Activated CD4-positive, CD25-positive, alpha-beta regulatory T cell treated with anti-CD3 and anti-CD28 coated beads, Interleukin-2, amount 50 U/mL, for 16 hours (primary cell): ENCODE results near the gene SLC30A7.
"Not testable (repeated sequence)": the region's sequence is repeated elsewhere in the genome, so short reads cannot be mapped to it uniquely, and the experiment has no call there.

Experiments used
- DNase-seq: peaks from one replicate; pipeline ENCODE4 v3.0.0-alpha.2; 2020; ENCODE audit warnings: low read depth, low spot score

The SLC30A7 gene

DNA sequence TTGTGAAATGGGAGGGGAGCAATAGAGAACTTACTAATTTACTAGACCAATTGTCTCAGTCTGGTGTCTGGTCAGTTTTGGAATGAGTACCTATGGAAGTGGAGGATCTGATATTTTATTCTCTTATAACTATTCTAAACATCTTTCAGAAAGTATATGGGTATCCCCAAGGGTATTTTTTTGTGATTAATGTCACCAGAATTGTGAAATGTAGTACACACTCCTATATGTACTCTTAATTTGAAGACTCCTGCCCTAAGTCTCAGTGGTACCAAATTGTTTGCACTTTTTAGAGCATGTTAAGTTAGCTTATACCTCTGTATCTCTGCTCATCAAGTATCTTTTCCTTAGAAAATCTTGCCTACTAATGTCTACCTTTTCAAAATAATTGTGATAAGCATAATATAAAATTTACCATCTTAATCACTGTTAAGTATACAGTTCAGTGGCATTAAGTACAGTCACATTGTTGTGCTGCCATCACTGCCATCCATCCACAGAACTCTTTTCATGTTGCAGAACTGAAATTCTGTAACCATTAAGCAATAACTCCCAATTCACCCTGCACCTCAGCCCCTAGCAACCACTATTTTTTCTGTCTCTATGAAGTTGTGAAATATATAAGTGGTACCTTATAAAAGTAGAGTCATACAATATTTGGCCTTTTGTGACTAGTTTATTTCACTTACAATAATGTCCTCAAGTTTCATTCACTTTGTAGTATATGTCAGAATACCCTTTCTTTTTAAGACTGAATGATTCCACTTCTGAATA is 40.5 kb downstream of the SLC30A7 start:
- DNase-seq, result no peak

DNA sequence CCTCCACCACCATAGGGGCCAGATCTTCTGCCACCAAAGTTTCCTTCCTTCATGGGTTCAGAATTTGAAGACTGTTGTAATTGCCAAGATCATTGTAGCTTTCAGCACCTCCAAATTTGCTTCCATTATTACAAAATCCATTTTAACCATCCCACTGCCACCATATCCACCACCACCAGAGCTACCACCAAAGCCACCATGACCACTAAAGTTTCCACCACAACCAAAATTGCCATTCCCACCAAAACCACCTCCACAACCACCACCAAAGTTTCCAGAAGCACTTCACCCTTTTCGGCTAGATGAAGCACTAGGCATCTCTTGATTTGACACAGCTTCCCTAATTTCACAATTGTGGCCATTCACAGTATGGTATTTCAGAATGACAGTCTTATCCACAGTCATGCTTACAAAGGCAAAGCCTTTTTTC is 45.2 kb downstream of the SLC30A7 start:
- no peak for DNase-seq

DNA sequence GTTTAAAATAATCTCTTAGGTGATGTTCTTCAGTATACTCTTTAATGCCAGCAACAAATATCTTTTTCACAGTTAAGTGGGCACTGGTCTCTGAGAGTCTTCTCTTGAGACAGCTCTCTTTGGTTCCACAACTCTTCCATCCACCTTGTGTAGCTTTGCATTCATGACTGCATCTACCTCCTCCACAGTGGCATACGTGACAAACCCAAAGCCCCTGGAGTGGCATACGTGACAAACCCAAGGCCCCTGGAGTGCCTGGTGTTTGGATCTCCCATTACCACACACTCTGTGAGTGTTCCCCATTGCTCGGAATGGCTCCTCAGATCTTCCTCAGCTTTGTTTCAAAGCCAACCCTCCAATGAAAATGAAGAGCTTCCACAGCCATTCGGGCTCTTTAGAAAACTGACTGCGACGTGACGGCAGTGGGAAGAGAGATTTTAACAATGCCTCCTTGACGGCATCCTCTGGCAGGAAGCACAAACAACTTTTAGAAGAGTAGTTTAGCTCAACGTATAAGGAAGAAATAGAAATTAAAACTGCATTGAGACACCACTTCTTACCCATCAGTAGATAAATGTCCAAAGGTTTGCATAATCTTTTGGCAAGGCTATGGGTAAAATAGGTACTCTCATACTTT is 45.8 kb downstream of the SLC30A7 start:
- DNase-seq, result no peak

DNA sequence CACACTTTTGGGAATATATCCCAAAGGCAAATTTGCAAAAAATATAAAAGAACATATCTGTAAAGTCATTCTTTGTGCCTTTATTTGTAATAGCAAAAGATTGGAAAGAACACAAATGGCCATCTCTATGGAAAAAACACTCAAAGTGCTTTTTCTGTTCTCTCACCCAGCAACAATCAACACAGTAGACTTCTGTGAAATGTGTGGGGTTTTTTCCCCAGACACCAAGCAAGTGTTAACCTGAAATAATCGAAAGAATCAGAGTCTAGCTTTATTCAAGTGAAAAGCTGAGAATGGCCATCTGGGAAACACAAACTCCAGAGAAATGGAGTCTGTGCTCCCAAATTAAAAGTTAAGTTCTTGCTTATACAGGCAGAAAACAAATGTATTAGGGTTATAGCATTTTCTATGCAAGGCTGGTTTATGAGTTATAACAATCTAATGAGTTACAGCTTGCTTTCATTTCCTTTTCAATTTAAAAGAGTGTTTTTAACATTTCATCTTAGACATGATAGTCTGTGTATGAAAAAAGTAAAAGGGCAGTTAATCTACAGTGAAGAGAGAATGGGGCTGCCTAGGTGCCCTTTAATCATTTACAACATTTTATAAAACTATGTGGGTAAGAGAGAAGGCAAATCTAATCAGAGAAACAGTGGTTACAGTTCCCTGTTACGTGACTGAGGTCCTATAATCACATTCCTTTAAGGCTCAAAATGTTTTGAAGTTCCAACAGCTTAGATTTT is 46.6 kb downstream of the SLC30A7 start:
- no peak for DNase-seq

DNA sequence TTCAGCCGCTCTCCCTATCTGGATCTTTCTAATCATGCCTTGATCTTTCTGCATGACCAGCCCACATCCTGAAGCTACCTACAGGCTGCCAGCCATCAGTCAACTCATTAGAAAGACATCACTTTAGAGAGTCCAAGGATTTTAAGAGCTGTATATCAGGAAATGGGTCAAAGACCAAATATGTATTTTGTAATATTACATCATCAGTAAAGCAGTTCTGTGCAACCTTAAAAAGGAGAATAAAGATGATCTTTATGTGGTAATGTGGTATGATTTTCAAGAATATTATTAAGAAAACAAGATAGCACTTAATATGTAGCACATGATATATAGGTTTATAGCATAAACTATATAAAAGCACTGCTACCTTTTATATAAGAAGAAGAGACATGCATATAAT is 47.6 kb downstream of the SLC30A7 start:
- no peak for DNase-seq

DNA sequence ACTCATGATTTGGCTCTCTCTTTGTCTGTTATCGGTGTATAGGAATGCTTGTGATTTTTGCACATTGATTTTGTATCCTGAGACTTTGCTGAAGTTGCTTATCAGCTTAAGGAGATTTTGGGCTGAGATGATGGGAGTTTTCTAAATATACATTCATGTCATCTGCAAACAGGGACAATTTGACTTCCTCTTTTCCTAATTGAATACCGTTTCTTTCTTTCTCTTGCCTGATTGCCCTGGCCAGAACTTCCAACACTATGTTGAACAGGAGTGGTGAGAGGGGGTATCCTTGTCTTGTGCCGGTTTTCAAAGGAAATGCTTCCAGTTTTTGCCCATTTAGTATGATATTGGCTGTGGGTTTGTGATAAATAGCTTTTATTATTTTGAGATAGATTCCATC is 50.2 kb downstream of the SLC30A7 start:
- not testable (repeated sequence) for DNase-seq

DNA sequence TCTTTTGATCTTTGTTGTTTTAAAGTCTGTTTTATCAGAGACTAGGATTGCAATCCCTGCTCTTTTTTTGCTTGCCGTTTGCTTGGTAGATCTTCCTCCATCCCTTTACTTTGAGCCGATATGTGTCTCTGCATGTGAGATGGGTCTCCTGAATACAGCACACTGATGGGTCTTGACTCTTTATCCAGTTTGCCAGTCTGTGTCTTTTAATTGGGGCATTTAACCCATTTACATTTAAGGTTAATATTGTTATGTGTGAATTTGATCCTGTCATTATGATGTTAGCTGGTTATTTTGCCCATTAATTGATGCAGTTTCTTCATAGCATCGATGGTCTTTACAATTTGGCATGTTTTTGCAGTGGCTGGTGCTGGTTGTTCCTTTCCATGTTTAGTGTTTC is 51.9 kb downstream of the SLC30A7 start:
- not testable (repeated sequence) for DNase-seq

DNA sequence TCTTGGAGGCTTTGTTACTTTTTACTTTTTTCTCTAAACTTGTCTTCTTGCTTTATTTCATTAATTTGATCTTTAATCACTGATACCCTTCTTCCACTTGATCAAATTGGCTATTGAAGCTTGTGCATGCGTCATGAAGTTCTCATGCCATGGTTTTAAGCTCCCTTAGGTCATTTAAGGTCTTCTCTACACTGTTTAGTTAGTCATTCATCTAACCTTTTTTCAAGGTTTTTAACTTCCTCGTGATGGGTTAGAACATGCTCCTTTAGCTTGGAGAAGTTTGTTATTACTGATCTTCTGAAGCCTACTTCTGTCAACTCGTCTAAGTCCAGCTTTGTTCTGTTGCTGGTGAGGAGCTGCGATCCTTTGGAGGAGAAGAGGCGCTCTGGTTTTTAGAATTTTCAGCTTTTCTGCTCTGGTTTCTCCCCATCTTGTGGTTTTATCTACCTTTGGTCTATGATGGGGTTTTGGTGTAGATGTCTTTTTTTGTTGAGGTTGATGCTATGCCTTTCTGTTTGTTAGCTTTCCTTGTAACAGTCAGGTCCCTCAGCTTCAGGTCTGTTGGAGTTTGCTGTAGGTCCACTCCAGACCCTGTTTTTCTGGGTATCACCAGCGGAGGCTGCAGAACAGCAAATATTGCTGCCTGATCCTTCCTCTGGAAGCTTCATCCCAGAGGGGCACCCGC is 53.0 kb downstream of the SLC30A7 start:
- not testable (repeated sequence) for DNase-seq

DNA sequence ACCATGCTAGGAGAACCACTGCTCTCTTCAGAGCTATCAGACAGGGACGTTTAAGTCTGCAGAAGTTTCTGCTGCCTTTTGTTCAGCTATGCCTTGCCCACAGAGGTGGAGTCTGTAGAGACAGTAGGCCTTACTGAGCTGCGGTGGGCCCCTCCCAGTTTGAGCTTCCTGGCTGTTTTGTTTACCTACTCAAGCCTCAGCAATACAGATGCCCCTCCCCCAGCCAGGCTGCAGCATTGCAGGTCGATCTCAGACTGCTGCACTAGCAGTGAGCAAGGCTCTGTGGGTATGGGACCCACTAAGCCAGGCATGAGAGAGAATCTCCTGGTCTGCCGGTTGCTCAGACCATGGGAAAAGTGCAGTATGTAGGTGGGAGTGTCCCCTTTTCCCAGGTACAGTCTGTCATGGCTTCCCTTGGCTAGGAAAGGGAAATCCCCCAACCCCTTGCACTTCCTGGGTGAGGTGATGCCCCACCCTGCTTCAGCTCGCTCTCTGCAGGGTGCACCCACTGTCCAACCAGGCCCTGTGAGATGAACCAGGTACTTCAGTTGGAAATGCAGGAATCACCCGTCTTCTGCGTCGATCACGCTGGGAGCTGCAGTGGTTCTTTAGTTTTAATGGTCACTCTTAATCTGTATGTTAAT is 53.7 kb downstream of the SLC30A7 start:
- DNase-seq, result peak; percentile 47

DNA sequence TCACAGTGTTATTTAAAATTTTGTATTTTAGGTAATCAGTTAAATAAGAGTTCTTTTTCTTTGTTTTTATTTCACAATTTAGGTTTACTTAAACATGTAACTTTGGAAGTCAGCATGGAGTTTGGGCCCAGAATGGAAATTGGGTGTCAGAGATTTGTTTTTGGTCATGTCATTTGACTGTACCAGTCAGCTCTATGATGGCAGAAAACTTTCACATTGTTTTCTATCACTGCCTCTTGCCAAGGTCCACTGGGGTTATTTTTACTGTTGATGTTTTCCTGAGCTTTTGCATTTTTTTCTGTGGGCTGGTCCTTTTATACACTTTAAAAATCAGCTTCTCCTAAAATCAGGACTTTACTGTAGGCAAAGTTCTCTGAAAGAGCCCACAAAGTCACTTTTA is 54.4 kb downstream of the SLC30A7 start:
- no peak for DNase-seq

DNA sequence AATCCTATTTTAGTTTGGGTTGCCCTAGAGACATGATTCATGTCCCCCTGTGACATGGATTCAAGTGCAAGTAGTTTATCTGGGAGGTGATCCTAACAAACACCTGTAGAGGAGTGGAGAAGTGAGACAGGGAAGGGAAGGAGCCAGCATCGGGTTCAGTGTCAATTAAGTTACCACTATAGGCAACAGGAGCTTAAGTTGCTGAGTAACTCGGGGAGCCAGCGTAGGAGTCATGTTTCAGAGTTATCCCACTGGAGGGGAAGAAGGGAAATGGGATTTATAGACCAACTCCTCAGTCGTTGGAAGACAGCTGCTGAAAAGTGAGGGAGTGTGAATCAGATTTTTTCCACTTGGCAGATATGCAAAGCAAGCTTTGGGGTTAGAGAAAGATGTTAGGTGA is 54.9 kb downstream of the SLC30A7 start:
- no peak for DNase-seq

DNA sequence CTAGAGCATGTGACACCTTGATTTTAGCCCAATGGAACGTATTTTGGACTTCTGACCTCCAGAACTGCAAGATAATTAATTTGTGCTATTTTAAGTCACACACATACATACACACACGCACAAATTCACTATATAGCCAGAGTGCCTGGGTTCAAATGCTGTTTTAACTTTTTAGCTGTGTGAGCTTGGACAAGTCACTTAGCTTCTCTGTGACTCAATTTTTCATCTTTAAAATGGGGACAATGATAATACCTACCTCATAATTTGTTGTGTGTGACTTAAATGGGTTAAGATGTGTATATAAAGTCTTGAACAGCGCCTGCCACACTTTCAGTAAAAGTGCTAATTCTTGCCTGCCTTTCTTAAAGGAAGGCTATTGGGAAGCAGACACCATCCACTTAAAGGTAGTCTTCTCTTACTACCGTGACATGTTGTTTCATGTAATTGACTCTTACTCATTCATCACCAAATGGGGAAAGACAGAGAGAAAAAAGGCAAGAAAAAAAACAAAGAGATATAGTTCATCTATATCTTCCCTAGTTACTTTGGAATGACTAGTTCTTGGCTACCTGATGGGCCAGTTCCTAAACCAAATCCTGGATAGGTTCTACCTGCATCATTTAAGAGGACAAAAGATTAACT is 56.3 kb downstream of the SLC30A7 start:
- no peak for DNase-seq

DNA sequence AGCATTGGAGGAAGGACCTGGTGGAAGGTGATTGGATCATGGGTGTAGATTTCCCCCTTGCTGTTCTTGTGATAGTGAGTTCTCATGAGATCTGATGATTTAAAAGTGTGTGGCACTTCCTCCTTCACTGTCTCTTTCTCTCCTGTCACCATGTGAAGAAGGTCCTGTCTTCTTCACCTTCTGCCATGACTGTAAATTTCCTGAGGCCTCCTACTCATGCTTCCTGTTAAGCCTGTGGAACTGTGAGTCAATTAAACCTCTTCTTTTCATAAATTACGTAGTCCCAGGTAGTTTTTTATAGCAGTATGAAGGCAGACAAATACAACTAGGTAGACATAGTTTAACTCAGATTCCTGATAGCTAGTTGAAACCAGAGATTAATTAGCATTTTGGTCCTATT is 57.1 kb downstream of the SLC30A7 start:
- not testable (repeated sequence) for DNase-seq

DNA sequence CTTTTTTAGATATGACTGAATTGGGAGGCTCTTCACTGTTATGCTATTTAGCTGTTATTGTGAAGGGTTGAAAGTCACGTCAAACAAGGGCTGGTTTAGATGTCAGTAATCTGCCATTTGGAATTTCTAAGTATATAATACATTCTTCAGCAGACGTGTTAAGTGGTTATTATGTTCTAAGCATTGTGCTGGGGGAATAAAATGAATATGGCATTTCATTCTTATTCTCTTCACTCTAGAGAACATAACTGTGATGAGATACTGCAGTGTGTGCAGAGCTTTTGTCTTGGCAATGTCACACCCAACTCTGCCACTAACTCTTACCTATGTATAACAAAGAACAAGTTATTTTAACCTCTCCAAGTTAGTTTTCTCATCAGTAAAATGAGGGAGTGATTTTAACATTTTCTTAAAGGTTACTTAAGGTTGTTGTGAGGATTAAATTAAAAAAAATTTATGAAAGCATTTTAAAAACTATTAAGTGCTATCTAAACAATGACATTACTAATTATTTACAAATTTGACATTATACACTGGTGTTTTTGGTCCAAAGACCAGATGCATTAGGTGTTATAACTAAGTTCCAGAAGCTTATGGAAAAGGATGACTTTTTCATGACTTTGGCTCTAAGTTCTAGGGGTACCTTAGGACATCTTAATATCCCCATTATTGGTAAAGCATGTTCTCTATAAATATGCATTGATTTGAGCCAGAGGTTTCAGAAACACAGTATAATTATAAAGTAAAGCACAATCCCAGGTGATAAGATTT is 58.3 kb downstream of the SLC30A7 start:
- no peak for DNase-seq

DNA sequence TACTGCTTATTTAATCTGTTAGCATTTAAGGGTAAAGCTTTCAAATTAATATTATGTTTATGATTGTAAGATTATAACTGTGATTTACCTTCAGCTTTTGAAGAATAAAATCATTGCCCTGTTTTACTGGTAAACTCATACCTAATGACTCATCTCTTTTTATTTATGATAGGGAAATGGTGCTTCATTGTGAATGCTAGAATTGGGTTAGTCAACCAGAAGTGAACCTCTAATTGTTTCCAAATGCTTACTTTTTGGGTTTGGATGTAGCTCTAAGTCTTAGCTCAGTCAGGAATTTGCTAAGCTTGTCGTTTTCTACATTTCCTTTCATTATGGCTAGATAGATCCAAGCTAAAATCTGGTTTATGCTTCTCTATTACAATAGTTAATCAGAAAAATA is 59.4 kb downstream of the SLC30A7 start:
- DNase-seq, result no peak

DNA sequence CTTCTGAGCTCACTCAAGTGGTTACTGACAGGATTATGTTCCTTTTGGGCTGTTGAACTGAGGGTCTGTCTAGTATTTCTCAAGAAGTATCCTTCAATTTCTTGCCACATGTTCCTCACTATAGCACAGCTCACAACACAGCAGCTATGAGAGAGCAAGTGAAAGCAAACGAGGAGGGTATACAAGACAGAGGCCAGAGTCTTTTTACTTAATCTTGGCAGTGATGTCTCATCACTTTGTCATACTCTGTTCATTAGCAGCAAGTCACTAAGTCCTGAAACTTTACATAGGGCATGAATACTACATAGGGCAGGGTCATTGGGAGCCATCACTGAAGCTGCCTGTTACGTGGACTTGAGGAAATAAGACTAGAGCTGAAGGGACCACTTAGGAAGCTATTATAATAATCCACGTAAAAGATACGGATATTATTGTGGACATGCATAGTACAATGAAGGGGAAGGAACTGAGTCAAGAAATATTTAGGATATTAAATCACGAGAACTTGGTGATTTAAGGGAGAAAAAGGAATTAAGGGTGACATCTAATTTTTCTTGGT is 63.7 kb downstream of the SLC30A7 start:
- no peak for DNase-seq

DNA sequence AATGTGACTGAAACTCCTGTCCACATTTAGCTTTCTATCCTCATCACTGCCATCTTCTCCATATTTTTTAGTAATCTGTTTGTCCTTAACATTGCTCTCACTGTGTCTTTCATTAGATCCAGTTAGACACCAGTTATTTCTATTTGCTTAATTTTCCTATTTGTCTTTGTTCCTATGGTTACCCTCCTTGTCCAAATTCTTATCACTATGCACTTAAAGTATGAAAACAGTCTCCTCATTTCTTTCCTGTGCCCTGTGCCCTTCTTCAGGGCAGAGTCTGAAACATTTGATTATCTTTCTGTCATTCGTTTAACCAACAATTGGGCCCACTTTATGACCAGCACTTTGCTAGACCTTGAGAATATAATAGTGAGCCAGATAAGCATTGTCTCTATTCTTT is 64.2 kb downstream of the SLC30A7 start:
- DNase-seq, result no peak

DNA sequence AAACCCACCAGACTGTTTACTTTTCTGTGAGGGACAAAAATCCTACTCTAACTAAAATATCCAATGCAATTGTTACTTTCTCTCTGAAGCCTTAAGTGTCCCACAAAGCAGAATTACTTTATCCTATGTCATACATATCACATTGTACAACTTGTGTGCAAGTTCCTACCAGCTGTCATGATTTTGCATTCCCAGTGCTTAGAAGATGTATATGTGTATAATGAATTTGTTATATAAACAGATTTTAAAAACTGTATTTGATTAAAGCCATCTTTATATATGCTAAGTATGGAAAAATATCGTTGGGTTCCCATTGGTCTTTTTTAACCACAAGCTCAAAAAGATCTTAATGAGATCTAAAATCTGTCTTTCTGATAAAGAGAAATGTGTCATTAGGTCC is 72.7 kb downstream of the SLC30A7 start:
- no peak for DNase-seq

DNA sequence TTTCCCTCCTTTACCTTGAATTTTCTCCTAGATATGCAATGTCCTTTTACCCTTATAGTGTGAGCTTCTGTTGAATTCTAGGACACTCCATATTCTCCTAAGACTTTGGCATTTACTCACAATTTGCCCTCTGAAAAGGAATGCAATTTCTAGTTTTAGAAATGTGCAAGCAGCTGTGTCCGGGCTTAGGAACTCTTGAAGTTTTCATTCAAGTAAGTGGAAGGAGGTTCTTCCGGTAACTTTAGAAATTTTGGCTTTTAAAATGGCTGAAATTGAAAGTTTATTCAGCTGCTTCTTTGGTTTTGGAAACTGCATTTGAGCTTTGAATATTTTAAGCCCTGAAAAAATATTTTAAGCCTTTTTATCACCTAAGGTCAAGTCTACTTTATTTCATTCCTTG is 73.4 kb downstream of the SLC30A7 start:
- no peak for DNase-seq

DNA sequence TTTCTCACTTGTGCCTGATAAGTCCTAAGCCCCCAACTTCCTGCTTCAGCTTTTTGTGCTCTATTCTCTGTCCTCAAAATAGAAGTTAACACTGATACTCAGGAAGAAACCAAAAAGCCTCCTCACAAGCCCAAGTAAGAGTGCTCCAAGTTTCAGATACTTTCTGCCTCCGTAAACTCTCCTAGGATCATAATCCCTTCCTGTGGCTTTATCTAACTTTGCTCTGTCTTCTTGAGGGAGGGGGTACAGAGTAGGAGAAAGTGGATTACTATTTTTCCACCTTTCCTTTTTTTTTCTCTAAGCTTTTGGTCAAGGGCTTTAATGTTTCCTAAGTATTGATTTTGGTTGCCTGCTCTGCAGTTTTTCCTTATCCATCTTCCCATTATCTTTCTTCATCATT is 75.1 kb downstream of the SLC30A7 start:
- no peak for DNase-seq
